Muscle layer of duodenum (tissue), 2 donors: ENCODE results near the gene RAD50.
"Not testable (repeated sequence)": the region's sequence is repeated elsewhere in the genome, so short reads cannot be mapped to it uniquely, and the experiment has no call there.

ENCODE experiments used
- H3K27ac ChIP-seq: one replicate; pipeline ENCODE4 v1.7.0; 2013; ENCODE audit warnings: mild to moderate bottlenecking, low read length
- H3K27me3 ChIP-seq: one replicate; pipeline ENCODE4 v1.7.0; 2013; ENCODE audit warnings: low read depth, mild to moderate bottlenecking, control low read depth, low read length
- H3K36me3 ChIP-seq, 2 donors: one replicate each; pipeline ENCODE4 v1.7.0; 2013; ENCODE audit warnings: low read length in 2 of 2, control low read depth in 1 of 2, mild to moderate bottlenecking in 1 of 2; ENCODE audit not compliant: insufficient read depth in 2 of 2, control insufficient read depth in 1 of 2
- H3K4me1 ChIP-seq, 2 donors: one replicate each; pipeline ENCODE4 v1.7.0; 2013; ENCODE audit warnings: low read length in 2 of 2, mild to moderate bottlenecking in 2 of 2, control low read depth in 1 of 2, moderate library complexity in 1 of 2; ENCODE audit not compliant: insufficient read depth in 2 of 2, control insufficient read depth in 1 of 2
- H3K4me3 ChIP-seq, 2 donors: one replicate each; pipeline ENCODE4 v1.7.0; 2013; ENCODE audit warnings: low read length in 2 of 2, low read depth in 1 of 2, mild to moderate bottlenecking in 1 of 2
- H3K9me3 ChIP-seq, 2 donors: one replicate each; pipeline ENCODE4 v1.7.0; 2013; ENCODE audit warnings: low read length in 2 of 2, control low read depth in 1 of 2, mild to moderate bottlenecking in 1 of 2; ENCODE audit not compliant: control insufficient read depth in 1 of 2
- donor health status: healthy.

The RAD50 gene

DNA sequence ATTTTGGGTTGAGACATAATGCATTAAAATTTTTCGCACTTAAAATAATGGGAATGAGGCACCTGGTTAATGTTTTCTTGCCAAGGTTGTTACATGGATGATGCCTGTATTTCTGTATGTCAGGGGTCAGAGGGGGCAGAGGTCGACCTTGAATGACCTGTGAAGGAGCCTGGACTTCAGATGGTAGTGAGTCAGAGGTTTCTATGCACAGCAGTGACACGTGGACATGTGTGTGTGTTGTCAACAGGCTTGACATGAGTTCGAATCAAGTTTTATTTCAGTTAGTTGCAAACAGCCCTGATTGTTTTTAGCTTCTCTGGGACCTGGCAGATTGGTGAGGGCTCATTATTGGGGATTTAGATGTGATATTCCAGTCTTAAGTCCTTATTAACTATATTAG lies 17.1 kb upstream of the RAD50 start:
- Histone ChIP-seq H3K4me3 (no peak overlapping the region), H3K4me1 (no peaks in the 10 kb centered on the region), H3K27me3 (no peaks in the 10 kb centered on the region), H3K36me3 (no peaks in the 10 kb centered on the region), H3K9me3 (no peaks in the 10 kb centered on the region), H3K27ac (no peak overlapping the region)

DNA sequence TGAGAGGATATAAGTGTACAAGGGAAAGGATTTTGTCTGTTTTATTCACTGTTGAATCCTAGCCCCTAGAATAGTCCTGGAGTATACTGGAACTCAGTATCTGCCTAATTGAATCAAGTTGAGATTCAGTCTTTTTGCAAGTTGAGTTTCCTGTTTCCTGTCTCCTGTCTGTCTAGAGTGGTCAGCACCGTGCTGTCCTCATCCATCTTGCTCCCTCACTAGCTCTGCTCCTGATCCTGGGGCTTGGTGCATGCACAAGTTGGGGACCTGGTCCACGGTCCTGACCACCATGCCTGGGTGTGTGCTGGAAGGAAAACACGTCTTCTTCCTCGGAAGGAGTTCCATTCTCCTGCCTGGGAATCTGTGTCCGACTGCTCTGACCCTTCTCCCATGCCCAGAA lies 16.6 kb upstream of the RAD50 start:
- Histone ChIP-seq H3K36me3 (no peaks in the 10 kb centered on the region), H3K4me1 (no peaks in the 10 kb centered on the region), H3K9me3 (no peaks in the 10 kb centered on the region)

DNA sequence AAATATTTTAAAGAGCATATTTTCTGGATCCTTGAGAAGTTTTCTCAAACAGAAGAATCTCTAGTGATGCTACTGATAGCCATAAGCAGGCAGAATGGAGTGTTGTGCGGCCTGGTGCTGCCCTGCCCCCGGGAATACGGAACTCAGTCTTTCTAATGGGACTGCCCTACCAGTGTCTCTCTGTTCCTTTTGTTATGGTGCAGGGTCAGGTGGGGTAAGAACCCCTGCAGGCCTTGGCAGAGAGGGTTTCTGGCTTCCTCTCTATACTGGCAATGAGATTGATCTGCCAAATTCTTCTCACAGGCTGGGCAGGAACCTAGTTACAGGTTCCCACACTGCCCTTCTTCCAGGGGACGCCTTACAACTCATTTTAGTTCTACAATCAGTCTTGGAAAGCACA lies 16.0 kb upstream of the RAD50 start:
- H3K4me1 ChIP-seq: no peaks in the 10 kb centered on the region
- no peaks in the 10 kb centered on the region for H3K27me3 ChIP-seq
- H3K9me3 ChIP-seq: no peaks in the 10 kb centered on the region
- H3K36me3 ChIP-seq: no peaks in the 10 kb centered on the region
- no peak overlapping the region for H3K27ac ChIP-seq
- H3K4me3 ChIP-seq: no peak overlapping the region

More for the DNA sequence above, 16.6 kb upstream of the RAD50 start:
- no peak overlapping the region for H3K4me3 ChIP-seq
- no peaks in the 10 kb centered on the region for H3K27me3 ChIP-seq
- H3K27ac ChIP-seq: no peak overlapping the region

DNA sequence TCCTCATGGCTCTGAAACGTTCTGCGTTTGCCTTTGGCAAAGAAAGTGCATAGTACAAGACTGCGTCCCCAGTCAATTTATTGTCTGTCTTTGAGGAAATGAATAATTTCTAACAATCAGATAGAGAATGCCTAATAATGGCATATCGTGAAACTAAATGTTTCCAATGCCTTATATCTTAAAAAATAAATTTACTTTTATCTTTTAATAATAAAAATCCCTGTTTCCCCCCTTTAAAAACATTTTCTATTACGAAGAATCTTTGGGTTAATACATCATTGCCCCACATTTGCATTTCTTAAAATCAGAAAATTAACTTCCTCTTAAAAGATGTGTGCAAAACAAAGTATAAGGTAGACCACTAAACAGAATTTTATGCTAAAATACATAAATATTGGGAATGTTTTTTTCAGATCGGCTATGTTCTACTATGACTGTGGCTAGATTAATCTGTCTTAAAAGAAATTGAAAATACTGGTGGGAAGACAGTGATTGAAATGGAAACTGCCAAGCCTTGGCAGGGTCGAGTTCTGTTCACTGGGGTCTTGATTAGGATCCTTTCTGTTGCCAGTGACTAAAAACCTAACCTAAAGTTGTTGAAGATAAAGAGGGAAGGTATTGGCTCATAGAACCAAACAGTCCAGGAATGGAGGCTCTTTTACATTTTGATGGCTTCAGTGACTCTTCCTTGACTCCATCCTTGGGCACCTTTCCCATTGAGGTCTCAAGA lies 13.1 kb upstream of the RAD50 start, which contains the start of gene IL5:
TSS of gene IL5 (minus strand) at position 51 of the 730 bp plus-strand sequence. CDS start at position 7, 44 bp downstream.
- Histone ChIP-seq H3K4me3 (no peak within 1 kb of the TSS), H3K27ac (no peak within 1 kb of the TSS), H3K4me1 (no peaks in the 10 kb centered on the region), H3K9me3 (no peaks in the 10 kb centered on the region), H3K27me3 (no peaks in the 10 kb centered on the region), H3K36me3 (no peaks in the 10 kb centered on the region)

DNA sequence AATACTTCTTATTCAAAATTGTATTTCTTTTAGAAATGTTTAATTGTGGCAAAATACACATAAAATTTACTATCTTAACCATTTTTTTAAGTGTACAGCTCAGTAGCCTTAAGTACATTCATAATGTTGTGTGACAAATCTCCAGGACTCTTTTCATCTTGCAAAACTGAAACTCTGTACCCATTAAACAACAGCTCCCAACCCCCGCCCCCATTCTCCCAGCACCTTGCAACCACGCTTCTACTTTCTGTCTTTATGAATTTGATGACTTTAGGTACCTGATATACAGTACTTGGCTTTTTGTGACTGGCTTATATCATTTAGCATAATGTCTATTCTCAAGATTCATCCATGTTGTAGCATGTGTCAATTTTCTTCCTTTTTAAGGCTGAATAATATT lies 10.7 kb upstream of the RAD50 start:
- Histone ChIP-seq H3K4me3 (no peak overlapping the region), H3K9me3 (no peaks in the 10 kb centered on the region), H3K27ac (no peak overlapping the region), H3K27me3 (no peaks in the 10 kb centered on the region), H3K4me1 (no peaks in the 10 kb centered on the region), H3K36me3 (no peaks in the 10 kb centered on the region)

DNA sequence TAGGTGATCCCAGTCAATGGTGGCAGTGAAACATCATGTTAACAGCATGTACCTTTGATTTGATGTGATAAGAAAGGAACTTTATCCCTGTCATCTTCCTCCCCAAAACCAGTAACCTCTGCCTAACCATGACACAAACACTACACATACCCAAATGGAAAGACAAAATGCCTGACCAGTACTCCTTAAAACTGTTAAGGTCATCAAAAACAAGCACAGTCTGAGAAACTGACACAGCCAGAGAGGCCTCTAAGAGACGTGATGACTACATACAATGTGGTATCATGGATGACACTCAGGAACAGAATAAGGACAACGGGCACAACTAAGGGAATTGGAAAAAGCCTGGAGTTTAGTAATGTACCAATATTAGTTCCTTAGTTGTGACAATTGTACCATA lies 9.5 kb upstream of the RAD50 start:
- Histone ChIP-seq H3K36me3 (no peaks in the 10 kb centered on the region), H3K27ac (no peak overlapping the region), H3K27me3 (no peaks in the 10 kb centered on the region), H3K9me3 (no peaks in the 10 kb centered on the region), H3K4me3 (no peak overlapping the region), H3K4me1 (no peaks in the 10 kb centered on the region)

DNA sequence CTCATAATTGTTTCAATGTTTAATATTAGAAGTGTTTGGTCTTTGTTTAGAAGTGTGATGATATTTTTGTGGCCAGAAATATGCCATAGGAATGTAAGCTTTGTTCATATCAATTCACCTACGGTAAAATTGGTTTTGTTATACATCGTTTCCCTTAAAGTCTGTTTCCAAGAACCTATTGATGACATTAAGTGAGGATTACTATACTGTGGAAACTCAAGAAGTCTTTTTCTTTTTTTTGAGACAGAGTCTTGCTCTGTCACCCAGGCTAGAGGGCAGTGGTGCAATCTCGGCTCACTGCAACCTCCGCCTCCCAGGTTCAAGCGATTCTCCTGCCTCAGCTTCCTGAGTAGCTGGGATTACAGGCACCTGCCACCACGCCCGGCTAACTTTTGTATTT lies 7.9 kb upstream of the RAD50 start:
- not testable (repeated sequence) for H3K27me3 ChIP-seq, H3K36me3 ChIP-seq, H3K4me3 ChIP-seq, H3K4me1 ChIP-seq, H3K9me3 ChIP-seq, H3K27ac ChIP-seq

DNA sequence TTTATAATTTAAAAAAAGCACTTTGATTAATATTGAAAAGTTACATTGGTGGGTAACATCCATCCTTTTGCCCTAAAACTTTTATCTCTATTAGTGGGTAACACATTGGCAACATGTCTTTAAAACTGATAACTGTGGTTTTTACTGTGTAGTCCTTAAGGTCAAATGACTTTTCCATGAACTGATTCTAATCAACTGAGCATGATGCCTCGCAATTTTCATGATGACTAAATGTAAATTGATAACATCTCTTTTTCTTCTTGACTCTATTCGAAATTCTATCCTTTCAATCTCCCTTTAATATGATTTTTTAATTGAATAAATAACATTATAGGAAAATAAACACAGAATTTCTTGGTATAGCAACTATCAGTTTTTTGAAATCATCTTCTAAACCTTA lies 7.2 kb upstream of the RAD50 start:
- no peaks in the 10 kb centered on the region for H3K9me3 ChIP-seq
- no peaks in the 10 kb centered on the region for H3K4me1 ChIP-seq
- H3K27me3 ChIP-seq: no peaks in the 10 kb centered on the region
- no peaks in the 10 kb centered on the region for H3K36me3 ChIP-seq
- no peak overlapping the region for H3K4me3 ChIP-seq
- no peak overlapping the region for H3K27ac ChIP-seq

DNA sequence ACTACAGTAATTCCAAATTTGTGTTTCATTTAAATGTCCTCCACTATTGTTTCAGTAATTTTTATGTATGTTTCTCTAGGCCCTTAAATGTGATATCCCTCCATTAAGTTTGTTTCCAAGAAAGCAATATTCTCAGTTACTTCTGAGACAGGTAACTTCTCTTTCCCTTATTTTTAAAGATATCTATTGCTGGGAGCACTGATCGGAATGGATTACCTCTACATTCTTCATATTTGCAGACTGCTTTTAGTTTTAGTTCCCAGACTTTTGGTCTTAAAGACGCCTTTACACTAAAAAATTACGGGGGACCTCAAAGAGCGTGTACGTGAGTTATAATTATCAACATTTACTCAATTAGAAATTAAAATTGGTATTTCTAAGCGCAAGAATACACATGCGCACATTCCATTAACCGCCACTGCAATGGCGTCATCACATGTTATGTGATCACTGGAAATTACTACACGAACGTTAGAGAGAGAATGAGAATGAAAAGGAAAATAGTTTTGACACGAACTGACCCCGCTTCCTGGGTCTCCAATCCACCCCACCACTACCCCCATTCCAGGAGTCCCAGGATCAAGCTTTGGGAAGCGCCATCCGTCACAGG lies 519 bp upstream of the RAD50 start:
- Histone ChIP-seq H3K4me1 (peaks cover 0 to 10% of the 10 kb centered on the region in 2 donors), H3K36me3 (peaks cover 0 to 6% of the 10 kb centered on the region in 2 donors), H3K9me3 (no peaks in the 10 kb centered on the region), H3K4me3 (peak overlapping the region; percentile 77 to 94), H3K27ac (peak overlapping the region; percentile 92), H3K27me3 (no peaks in the 10 kb centered on the region)

DNA sequence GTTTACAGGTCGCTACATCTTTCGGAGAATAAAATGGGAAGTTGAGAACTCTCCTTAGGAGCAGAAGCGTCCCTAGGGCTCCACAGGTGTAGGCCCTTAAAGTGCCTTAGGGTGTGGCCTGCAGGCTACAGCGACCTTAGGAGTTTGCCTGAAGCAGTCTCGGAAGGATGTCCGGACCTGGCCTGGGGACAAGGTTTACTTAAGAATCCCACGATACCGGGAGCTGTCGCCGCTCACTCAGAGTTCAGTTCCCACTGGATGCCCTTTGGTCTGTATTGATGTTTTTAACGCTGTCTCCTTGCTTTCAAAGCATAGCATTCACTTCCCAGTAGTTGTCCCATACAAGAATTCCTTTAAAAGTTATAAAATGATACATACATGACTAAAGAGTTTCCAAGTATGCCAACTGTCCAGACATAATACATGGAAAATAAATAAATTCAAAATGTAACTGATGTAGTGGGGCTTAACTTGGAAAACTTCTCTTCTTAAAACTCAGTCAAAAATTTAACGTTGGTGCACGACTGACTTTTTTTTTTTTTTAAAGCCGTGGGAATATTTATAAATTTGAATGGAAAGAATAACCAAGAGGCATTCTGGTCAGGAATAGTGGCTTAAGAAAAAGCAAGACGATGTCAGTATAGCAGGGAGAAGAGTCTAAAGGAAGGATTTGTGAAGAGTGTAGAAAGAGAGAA lies 848 bp downstream of the RAD50 start:
- Histone ChIP-seq H3K36me3 (peaks cover 0 to 11% of the 10 kb centered on the region in 2 donors), H3K9me3 (no peaks in the 10 kb centered on the region), H3K27me3 (no peaks in the 10 kb centered on the region), H3K27ac (peak overlapping the region; percentile 92), H3K4me1 (peaks cover 0 to 10% of the 10 kb centered on the region in 2 donors), H3K4me3 (peak overlapping the region; percentile 77 to 94)

DNA sequence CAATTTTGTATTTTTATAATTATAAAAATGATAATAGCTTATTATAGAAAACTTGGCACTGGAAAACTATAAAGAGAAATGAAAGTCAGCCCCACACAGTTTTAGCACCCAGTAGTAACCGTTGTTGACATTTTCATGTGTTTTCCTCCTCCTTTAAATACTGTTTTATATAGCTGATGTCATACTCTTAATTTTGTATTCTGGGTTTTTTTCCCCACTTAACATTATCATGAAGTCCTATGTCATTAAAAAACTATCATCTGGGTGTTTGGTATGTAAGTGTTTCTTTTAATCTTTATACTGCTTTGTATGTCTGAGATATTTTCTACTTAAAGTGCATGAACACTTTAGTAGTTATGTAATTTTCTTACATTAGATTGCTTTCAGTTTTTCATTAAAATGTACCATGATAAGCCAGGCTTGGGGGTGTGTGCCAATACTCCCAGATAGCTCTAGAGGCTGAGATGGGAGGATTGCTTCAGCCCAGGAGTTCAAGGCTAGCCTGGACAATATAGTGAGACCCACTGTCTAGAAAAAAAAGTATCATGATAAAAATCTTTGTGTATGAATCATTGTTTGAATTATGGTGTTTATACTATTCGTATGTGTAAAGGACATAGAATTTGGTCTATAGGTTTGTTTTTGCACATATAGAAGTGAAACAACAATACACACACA lies 2.7 kb downstream of the RAD50 start:
- peaks cover 0 to 26% of the 10 kb centered on the region in 2 donors for H3K36me3 ChIP-seq
- H3K27ac ChIP-seq: no peak overlapping the region
- no peaks in the 10 kb centered on the region for H3K27me3 ChIP-seq
- no peak overlapping the region for H3K4me3 ChIP-seq
- peaks cover 0 to 4% of the 10 kb centered on the region in 2 donors for H3K9me3 ChIP-seq
- H3K4me1 ChIP-seq: peaks cover 0 to 10% of the 10 kb centered on the region in 2 donors
